Measurements from ENCODE around the gene ZNF654. TPM values are rescaled to one million over a fixed set of nuclear protein-coding genes. Genes with fewer than 3 reads are reported as not detected.

ZNF654 gene
- total and polyA plus RNA-seq, 2 of the 13 experiments (the other 11 are each of a cell fraction or from before 2014, with no cell fraction given) = 1.8 to 4.1 TPM

DNA sequence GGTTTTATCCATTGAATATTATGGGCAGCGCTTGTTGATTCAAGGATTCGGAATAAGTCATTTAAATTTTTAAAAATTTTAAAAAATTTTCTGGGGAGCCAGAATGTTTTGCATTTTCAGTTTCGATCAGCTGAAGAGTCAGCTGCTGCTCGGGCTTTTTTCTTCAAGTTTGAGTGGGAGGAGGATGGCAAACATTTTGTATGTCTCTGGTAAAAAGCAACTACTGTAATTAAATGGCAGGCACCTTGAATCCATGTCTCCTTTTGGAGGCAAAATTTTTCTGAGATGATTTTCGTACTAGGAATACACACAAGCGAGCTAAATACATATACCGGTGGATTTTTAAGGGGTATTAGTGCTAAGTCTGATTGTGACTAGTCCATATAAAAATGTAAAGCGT, 91.3 kb downstream of the ZNF654 start:
- WGBS (ENCODE audit: low lambda C conversion rate) = 1% methylated on average over 8 of the region's 8 CpGs
- TF ChIP-seq ZNF709 (CRISPR knock-in tag; IDR thresholded peaks at IDR 0.05) = no peak
- TF ChIP-seq, protein P1, sequence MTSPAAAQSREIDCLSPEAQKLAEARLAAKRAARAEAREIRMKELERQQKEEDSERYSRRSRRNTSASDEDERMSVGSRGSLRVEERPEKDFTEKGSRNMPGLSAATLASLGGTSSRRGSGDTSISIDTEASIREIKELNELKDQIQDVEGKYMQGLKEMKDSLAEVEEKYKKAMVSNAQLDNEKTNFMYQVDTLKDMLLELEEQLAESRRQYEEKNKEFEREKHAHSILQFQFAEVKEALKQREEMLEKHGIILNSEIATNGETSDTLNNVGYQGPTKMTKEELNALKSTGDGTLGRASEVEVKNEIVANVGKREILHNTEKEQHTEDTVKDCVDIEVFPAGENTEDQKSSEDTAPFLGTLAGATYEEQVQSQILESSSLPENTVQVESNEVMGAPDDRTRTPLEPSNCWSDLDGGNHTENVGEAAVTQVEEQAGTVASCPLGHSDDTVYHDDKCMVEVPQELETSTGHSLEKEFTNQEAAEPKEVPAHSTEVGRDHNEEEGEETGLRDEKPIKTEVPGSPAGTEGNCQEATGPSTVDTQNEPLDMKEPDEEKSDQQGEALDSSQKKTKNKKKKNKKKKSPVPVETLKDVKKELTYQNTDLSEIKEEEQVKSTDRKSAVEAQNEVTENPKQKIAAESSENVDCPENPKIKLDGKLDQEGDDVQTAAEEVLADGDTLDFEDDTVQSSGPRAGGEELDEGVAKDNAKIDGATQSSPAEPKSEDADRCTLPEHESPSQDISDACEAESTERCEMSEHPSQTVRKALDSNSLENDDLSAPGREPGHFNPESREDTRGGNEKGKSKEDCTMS (CRISPR knock-in tag; conservative IDR thresholded peaks at IDR 0.05) = no peak
- peak overlapping the region; percentile 98 for H3K27ac ChIP-seq (ENCODE audit: extremely low read length, insufficient read depth, low read length)
- H3K9me3 ChIP-seq (ENCODE audit: low read length) = no peaks in the 10 kb centered on the region
- H3K27me3 ChIP-seq (ENCODE audit: control insufficient read depth in 1 of 2, insufficient read depth in 2 of 2, low read length in 2 of 2) = no peaks in the 10 kb centered on the region; a peak in 1 of 5 replicates
- H3K4me1 ChIP-seq (ENCODE audit: insufficient read depth, low read length) = peaks cover 37% of the 10 kb centered on the region
- no peak for ATAC-seq
- in situ Hi-C loops (cut with HindIII; ENCODE audit: extremely low pct_ligation_motif_present, low pct_unique_long_range_greater_than_20kb) (loop anchor here (5.0 kb wide), 1 partner anchor 93 kb away; the partner anchor contains the start of genes CGGBP1 and ZNF654), intact Hi-C loops (cut with micrococcal nuclease; ENCODE audit: unreplicated experiment) (loop anchor here (2.0 kb wide), 1 partner anchor 38 kb away; no protein-coding TSS in a partner anchor)
- FAIRE-seq = no peak
- peaks cover 37% of the 10 kb centered on the region for H3K79me2 ChIP-seq (ENCODE audit: insufficient read depth, low read length)
- H2AFZ ChIP-seq (ENCODE audit: low read length) = no peak overlapping the region
- no peaks in the 10 kb centered on the region; the same call in 1 of the 2 replicates for H4K20me1 ChIP-seq (ENCODE audit: insufficient read depth, low read length)
- DNase-seq (ENCODE audit: low spot score) = no peak
- peak overlapping the region; percentile 90 for H3K9ac ChIP-seq (ENCODE audit: insufficient read depth, low read depth, low read length)
- BruUV-seq (replicated peaks) = TSS peak; percentile 57
- ChIA-PET CTCF (ENCODE audit: low intra/inter-chr PET ratio, low total read pairs) (no interaction called here), POLR2A (interaction anchor here (1.3 to 2.2 kb wide), 4 partner anchors 18 to 92 kb away, joined by 4 to 19 read pairs (median 10); partner anchors contain the start of genes CGGBP1 and ZNF654)
- peaks cover 0 to 13% of the 10 kb centered on the region in 2 experiments; a peak in 2 of 5 replicates for H3K36me3 ChIP-seq (replicated peaks in 1 of 2; ENCODE audit: control insufficient read depth in 1 of 2, insufficient read depth in 2 of 2, low read length in 2 of 2)
- peak overlapping the region; percentile 72 to 96 (median 88) for H3K4me3 ChIP-seq (replicated peaks in 1 of 3; ENCODE audit: insufficient read depth in 1 of 3, low read depth in 2 of 3, low read length in 3 of 3)
- peak overlapping the region; percentile 74 for H3K4me2 ChIP-seq (ENCODE audit: low read depth, low read length)

DNA sequence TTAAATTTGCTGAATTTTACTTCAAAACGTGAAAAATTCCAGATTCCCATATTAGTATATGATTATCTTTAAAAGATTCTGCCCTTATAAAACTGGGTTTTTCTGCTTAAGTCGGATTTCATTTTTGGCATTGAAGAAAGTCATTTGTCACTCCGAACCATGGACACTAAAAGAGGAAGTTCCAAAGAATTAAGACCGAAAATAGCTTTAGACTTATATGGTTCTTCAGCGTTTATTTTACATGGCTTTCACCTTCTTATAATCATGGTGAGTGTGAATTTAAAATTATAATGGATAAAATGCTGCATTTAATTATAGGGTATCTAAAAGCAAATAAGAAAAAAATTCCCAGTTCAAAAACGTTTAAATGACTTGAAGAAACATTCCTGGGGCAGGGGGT, 91.8 kb downstream of the ZNF654 start:
- FAIRE-seq (no peak), DNase-seq (ENCODE audit: low spot score) (no peak), ATAC-seq (no peak)
- WGBS (ENCODE audit: low lambda C conversion rate) = 1% methylated on average over 6 of the region's 6 CpGs
- TF ChIP-seq, protein P2, sequence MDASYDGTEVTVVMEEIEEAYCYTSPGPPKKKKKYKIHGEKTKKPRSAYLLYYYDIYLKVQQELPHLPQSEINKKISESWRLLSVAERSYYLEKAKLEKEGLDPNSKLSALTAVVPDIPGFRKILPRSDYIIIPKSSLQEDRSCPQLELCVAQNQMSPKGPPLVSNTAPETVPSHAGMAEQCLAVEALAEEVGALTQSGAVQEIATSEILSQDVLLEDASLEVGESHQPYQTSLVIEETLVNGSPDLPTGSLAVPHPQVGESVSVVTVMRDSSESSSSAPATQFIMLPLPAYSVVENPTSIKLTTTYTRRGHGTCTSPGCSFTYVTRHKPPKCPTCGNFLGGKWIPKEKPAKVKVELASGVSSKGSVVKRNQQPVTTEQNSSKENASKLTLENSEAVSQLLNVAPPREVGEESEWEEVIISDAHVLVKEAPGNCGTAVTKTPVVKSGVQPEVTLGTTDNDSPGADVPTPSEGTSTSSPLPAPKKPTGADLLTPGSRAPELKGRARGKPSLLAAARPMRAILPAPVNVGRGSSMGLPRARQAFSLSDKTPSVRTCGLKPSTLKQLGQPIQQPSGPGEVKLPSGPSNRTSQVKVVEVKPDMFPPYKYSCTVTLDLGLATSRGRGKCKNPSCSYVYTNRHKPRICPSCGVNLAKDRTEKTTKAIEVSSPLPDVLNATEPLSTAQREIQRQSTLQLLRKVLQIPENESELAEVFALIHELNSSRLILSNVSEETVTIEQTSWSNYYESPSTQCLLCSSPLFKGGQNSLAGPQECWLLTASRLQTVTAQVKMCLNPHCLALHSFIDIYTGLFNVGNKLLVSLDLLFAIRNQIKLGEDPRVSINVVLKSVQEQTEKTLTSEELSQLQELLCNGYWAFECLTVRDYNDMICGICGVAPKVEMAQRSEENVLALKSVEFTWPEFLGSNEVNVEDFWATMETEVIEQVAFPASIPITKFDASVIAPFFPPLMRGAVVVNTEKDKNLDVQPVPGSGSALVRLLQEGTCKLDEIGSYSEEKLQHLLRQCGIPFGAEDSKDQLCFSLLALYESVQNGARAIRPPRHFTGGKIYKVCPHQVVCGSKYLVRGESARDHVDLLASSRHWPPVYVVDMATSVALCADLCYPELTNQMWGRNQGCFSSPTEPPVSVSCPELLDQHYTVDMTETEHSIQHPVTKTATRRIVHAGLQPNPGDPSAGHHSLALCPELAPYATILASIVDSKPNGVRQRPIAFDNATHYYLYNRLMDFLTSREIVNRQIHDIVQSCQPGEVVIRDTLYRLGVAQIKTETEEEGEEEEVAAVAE (CRISPR knock-in tag; IDR thresholded peaks at IDR 0.05; ENCODE audit: borderline replicate concordance) = no peak
- TF ChIP-seq ZNF615 (CRISPR knock-in tag; IDR thresholded peaks at IDR 0.05; ENCODE audit: borderline replicate concordance) (no peak), CHCHD3 (CRISPR knock-in tag; IDR thresholded peaks at IDR 0.05) (no peak)
- TF ChIP-seq, protein P3, sequence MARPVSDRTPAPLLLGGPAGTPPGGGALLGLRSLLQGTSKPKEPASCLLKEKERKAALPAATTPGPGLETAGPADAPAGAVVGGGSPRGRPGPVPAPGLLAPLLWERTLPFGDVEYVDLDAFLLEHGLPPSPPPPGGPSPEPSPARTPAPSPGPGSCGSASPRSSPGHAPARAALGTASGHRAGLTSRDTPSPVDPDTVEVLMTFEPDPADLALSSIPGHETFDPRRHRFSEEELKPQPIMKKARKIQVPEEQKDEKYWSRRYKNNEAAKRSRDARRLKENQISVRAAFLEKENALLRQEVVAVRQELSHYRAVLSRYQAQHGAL (CRISPR knock-in tag; IDR thresholded peaks at IDR 0.05; ENCODE audit: not compliant biosample characterization) = no peak
- no TSS peak for BruUV-seq (replicated peaks)
- POLR2A ChIA-PET = interaction anchor here (1.3 to 2.2 kb wide), 2 partner anchors 31 to 38 kb away, joined by 5 to 14 read pairs; no protein-coding TSS in a partner anchor
- Histone ChIP-seq H3K27ac (ENCODE audit: extremely low read length, insufficient read depth, low read length) (peak overlapping the region; percentile 98), H3K4me2 (ENCODE audit: low read depth, low read length) (peak overlapping the region; percentile 74), H3K4me3 (replicated peaks in 1 of 3; ENCODE audit: insufficient read depth in 1 of 3, low read depth in 2 of 3, low read length in 3 of 3) (peak overlapping the region; percentile 72 to 96 (median 88)), H3K79me2 (ENCODE audit: insufficient read depth, low read length) (peaks cover 37% of the 10 kb centered on the region), H2AFZ (ENCODE audit: low read length) (no peak overlapping the region), H3K27me3 (ENCODE audit: control insufficient read depth in 1 of 2, insufficient read depth in 2 of 2, low read length in 2 of 2) (no peaks in the 10 kb centered on the region; a peak in 1 of 5 replicates), H3K9me3 (ENCODE audit: low read length) (no peaks in the 10 kb centered on the region), H3K4me1 (ENCODE audit: insufficient read depth, low read length) (peaks cover 37% of the 10 kb centered on the region), H3K36me3 (replicated peaks in 1 of 2; ENCODE audit: control insufficient read depth in 1 of 2, insufficient read depth in 2 of 2, low read length in 2 of 2) (peaks cover 0 to 13% of the 10 kb centered on the region in 2 experiments; a peak in 2 of 5 replicates), H3K9ac (ENCODE audit: insufficient read depth, low read depth, low read length) (peak overlapping the region; percentile 90), H4K20me1 (ENCODE audit: insufficient read depth, low read length) (no peaks in the 10 kb centered on the region; the same call in 1 of the 2 replicates)
- in situ Hi-C loops (cut with HindIII; ENCODE audit: extremely low pct_ligation_motif_present, low pct_unique_long_range_greater_than_20kb) (loop anchor here (5.0 kb wide), 1 partner anchor 94 kb away; the partner anchor contains the start of genes CGGBP1 and ZNF654), intact Hi-C loops (cut with micrococcal nuclease; ENCODE audit: unreplicated experiment) (loop anchor here (2.0 kb wide), 1 partner anchor 38 kb away; no protein-coding TSS in a partner anchor)
- CTCF ChIA-PET (ENCODE audit: low intra/inter-chr PET ratio, low total read pairs) = no interaction called here

Data from HepG2 (cell line).